Left ventricle myocardium superior (tissue), 1 donor: ENCODE measurements around the gene LRRC47. TPM values are rescaled to one million over a fixed set of nuclear protein-coding genes. Genes with fewer than 3 reads are reported as not detected.
A peak's percentile ranks its signal among the peaks of the same experiment; 100 is the strongest.

Source experiments
- ATAC-seq: fragments of 200-7000 bp; cut with Tn5 transposase; one replicate; pipeline ENCODE4 v1.9.1; 2020; ENCODE audit warnings: mild to moderate bottlenecking, moderate library complexity
- DNase-seq: peaks from one replicate; pipeline ENCODE4 v3.0.0-alpha.2; 2020
- intact Hi-C: fragments of 100-400 bp; cut with micrococcal nuclease; formaldehyde crosslinking; loops from one replicate; pipeline ENCODE4 v1.11.0; 2022
- total RNA-seq: library from RNA; stranded (reverse); fragmentation: NEBNext Ultra II Directional; extraction: Animal tissue kit (Norgen Biotek cat#: 25700); gene quantifications from one replicate; pipeline ENCODE4 v1.2.1, GENCODE V29; 2021
- donor health status: DM: no; HTN: yes; CAD: no; lungs with severe emphysema.

LRRC47 gene
- total RNA-seq, 1 donor from 2014 or later: 57.5 TPM

- no peak for DNase-seq
- intact Hi-C loops: no loop called here
- peak; percentile 3 for ATAC-seq
These were observed 21.3 kb downstream of the LRRC47 start for GRCh38 chr1:3774946-3775489.

- DNase-seq: no peak
- no peak for ATAC-seq
- intact Hi-C loops: no loop called here
These were observed 21.9 kb downstream of the LRRC47 start for GRCh38 chr1:3774276-3774945.

- ATAC-seq (no peak), DNase-seq (no peak)
- intact Hi-C loops: no loop called here
These were observed 22.6 kb downstream of the LRRC47 start for GRCh38 chr1:3773572-3774275.

- intact Hi-C loops: no loop called here
- DNase-seq: no peak
- peak; percentile 1 for ATAC-seq
These were observed 23.4 kb downstream of the LRRC47 start, which contains the start of gene SMIM1 for GRCh38 chr1:3772715-3773571. Gene SMIM1 (plus strand): TSS chr1:3772749. CDS start chr1:3775374, 2,625 bp downstream.

- intact Hi-C loops: no loop called here
- DNase-seq: peak; percentile 94
- ATAC-seq: peak; percentile 87
These were observed 24.1 kb downstream of the LRRC47 start for GRCh38 chr1:3772027-3772714.

GRCh38 chr1:3771108-3772026, 24.9 kb downstream of the LRRC47 start:
- peak; percentile 16 for ATAC-seq

GRCh38 chr1:3770047-3770765, 26.1 kb downstream of the LRRC47 start:
- intact Hi-C loops: no loop called here
- no peak for DNase-seq
- no peak for ATAC-seq

More at GRCh38 chr1:3771108-3772026, 24.9 kb downstream of the LRRC47 start:
- intact Hi-C loops: no loop called here
- DNase-seq: no peak

- intact Hi-C loops: no loop called here
- no peak for DNase-seq
- ATAC-seq: no peak
These were observed 27.4 kb downstream of the LRRC47 start for GRCh38 chr1:3768811-3769390.

GRCh38 chr1:3767328-3767925, 28.9 kb downstream of the LRRC47 start:
- DNase-seq (no peak), ATAC-seq (no peak)
- intact Hi-C loops: no loop called here

GRCh38 chr1:3763351-3764125, 32.8 kb downstream of the LRRC47 start:
- intact Hi-C loops: no loop called here
- ATAC-seq (no peak), DNase-seq (no peak)

GRCh38 chr1:3762873-3763228, 33.4 kb downstream of the LRRC47 start:
- ATAC-seq: no peak
- DNase-seq: no peak
- intact Hi-C loops: no loop called here

- no peak for ATAC-seq
- no peak for DNase-seq
- intact Hi-C loops: no loop called here
These were observed 34.0 kb downstream of the LRRC47 start for GRCh38 chr1:3762151-3762872.

GRCh38 chr1:3761296-3762010, 34.8 kb downstream of the LRRC47 start:
- ATAC-seq: no peak
- intact Hi-C loops: no loop called here
- no peak for DNase-seq

GRCh38 chr1:3759796-3760195, 36.5 kb downstream of the LRRC47 start:
- intact Hi-C loops: no loop called here
- no peak for DNase-seq
- ATAC-seq: no peak

- DNase-seq: no peak
- intact Hi-C loops: no loop called here
These were observed 37.1 kb downstream of the LRRC47 start for GRCh38 chr1:3759164-3759563.

More at GRCh38 chr1:3759164-3759563, 37.1 kb downstream of the LRRC47 start:
- no peak for ATAC-seq
